Astrocyte of the spinal cord (primary cell): ENCODE measurements around the gene HSD17B8.

Experiments used
- DNase-seq: peaks from one replicate; pipeline ENCODE4 v3.0.0; 2011; ENCODE audit warnings: low read depth, low spot score
- H3K4me3 ChIP-seq: 2 replicates; pipeline ENCODE4 v1.5.1; 2011; ENCODE audit warnings: low read depth, mild to moderate bottlenecking, low read length, moderate library complexity
- CTCF ChIP-seq: IDR thresholded peaks from 2 replicates; pipeline ENCODE4 v1.5.1; 2012; ENCODE audit warnings: low read depth, mild to moderate bottlenecking, low read length, inconsistent platforms
- in situ Hi-C: cut with HindIII; loops from 2 replicates; pipeline ENCODE4 v1.10.0; 2017; ENCODE audit warnings: low sequenced_read_pairs

Gene HSD17B8

GRCh38 chr6:33167374-33168283, 36.8 kb upstream of the HSD17B8 start:
- TF ChIP-seq CTCF = no peak
- in situ Hi-C loops = no loop called here
- no peak overlapping the region for H3K4me3 ChIP-seq
- DNase-seq = no peak

GRCh38 chr6:33168284-33168601, 36.2 kb upstream of the HSD17B8 start:
- TF ChIP-seq CTCF = no peak
- H3K4me3 ChIP-seq = no peak overlapping the region
- in situ Hi-C loops = no loop called here
- DNase-seq = no peak

GRCh38 chr6:33168639-33169038, 35.8 kb upstream of the HSD17B8 start:
- no peak for DNase-seq
- no peak for TF ChIP-seq CTCF
- H3K4me3 ChIP-seq = no peak overlapping the region
- in situ Hi-C loops = no loop called here

- in situ Hi-C loops = no loop called here
- H3K4me3 ChIP-seq = no peak overlapping the region
- DNase-seq = no peak
- TF ChIP-seq CTCF = no peak
Measured at GRCh38 chr6:33169291-33170175, 34.9 kb upstream of the HSD17B8 start.

- DNase-seq = no peak
- no peak for TF ChIP-seq CTCF
- in situ Hi-C loops = no loop called here
- H3K4me3 ChIP-seq = no peak overlapping the region
Measured at GRCh38 chr6:33170176-33171015, 34.1 kb upstream of the HSD17B8 start.
